A673 (cell line): ENCODE results near the gene MYO7B. TPM values are rescaled to one million over a fixed set of nuclear protein-coding genes. Genes with fewer than 3 reads are reported as not detected.

ENCODE experiments used
- BruUV-seq: library from RNA; stranded (reverse); fragments of 400-500 nt; replicated peaks from 2 replicates; lab custom pipeline; 2021; lab: Mats Ljungman, UMichigan
- CTCF ChIA-PET: fragments of 300-600 bp; sonication (Branson Sonifier 250); formaldehyde crosslinking; loops from one replicate; lab custom pipeline; 2022; ENCODE audit warnings: antibody characterized with exemption; lab: Charles Lee
- POLR2A ChIA-PET: fragments of 300-600 bp; sonication (Branson Sonifier 250); formaldehyde crosslinking; loops from one replicate; lab custom pipeline; 2022; ENCODE audit warnings: antibody characterized with exemption; ENCODE audit not compliant: low non-redundant PET; lab: Charles Lee
- DNase-seq: peaks from one replicate; pipeline ENCODE4 v3.0.0-alpha.2; 2015; ENCODE audit warnings: low spot score
- H3K27ac ChIP-seq: fragments of 200-600 bp; sonication (generic); 2 replicates; pipeline ENCODE4 v1.5.1; 2016; ENCODE audit warnings: mixed run types, low read depth, mild to moderate bottlenecking, mixed read lengths, antibody characterized with exemption, low read length; ENCODE audit not compliant: poor library complexity, severe bottlenecking
- H3K27me3 ChIP-seq: fragments of 200-600 bp; sonication (generic); replicated peaks from 2 replicates; pipeline ENCODE4 v1.6.1; 2017; ENCODE audit warnings: mixed run types, low read depth, mild to moderate bottlenecking, mixed read lengths, antibody characterized with exemption, low read length; ENCODE audit not compliant: insufficient read depth, poor library complexity
- H3K36me3 ChIP-seq: fragments of 200-600 bp; sonication (generic); 2 replicates; pipeline ENCODE4 v1.6.1; 2016; ENCODE audit warnings: mixed run types, mild to moderate bottlenecking, mixed read lengths, antibody characterized with exemption, low read length; ENCODE audit not compliant: insufficient read depth, poor library complexity, severe bottlenecking
- H3K4me1 ChIP-seq: fragments of 200-600 bp; sonication (generic); 2 replicates; pipeline ENCODE4 v1.6.1; 2017; ENCODE audit warnings: mixed run types, mild to moderate bottlenecking, mixed read lengths, antibody characterized with exemption, low read length; ENCODE audit not compliant: insufficient read depth, poor library complexity, severe bottlenecking
- H3K4me3 ChIP-seq: fragments of 200-600 bp; sonication (generic); 2 replicates; pipeline ENCODE4 v1.5.1; 2016; ENCODE audit warnings: low read depth, mixed run types, mild to moderate bottlenecking, mixed read lengths, low read length; ENCODE audit not compliant: poor library complexity, severe bottlenecking
- H3K9me3 ChIP-seq: fragments of 200-600 bp; sonication (generic); 2 replicates; pipeline ENCODE4 v1.6.1; 2016; ENCODE audit warnings: mixed run types, low read depth, mild to moderate bottlenecking, mixed read lengths, antibody characterized with exemption, low read length; ENCODE audit not compliant: poor library complexity, severe bottlenecking
- CTCF ChIP-seq: fragments of 300-800, 200-600 bp; sonication (generic); conservative IDR thresholded peaks from 2 replicates; pipeline ENCODE4 v1.5.1; 2017; ENCODE audit warnings: low read depth, mild to moderate bottlenecking, antibody characterized with exemption, low read length, moderate library complexity, mixed read lengths
- EZH2 ChIP-seq: fragments of 200-600 bp; sonication (generic); IDR thresholded peaks from 2 replicates; pipeline ENCODE4 v1.6.1; 2017; ENCODE audit warnings: borderline replicate concordance, low read depth, mild to moderate bottlenecking, mixed read lengths, antibody characterized with exemption, low read length; ENCODE audit not compliant: poor library complexity, severe bottlenecking
- intact Hi-C: fragments of 100-400 bp; cut with micrococcal nuclease; formaldehyde crosslinking; loops from one replicate; pipeline ENCODE4 v1.10.0; 2022; ENCODE audit not compliant: unreplicated experiment
- total RNA-seq: library from RNA; stranded (reverse); gene quantifications from 2 replicates; pipeline ENCODE4 v1.2.3, GENCODE V29; 2021

MYO7B gene
- total RNA-seq, 1 experiment from 2014 or later = 0.24 TPM

DNA sequence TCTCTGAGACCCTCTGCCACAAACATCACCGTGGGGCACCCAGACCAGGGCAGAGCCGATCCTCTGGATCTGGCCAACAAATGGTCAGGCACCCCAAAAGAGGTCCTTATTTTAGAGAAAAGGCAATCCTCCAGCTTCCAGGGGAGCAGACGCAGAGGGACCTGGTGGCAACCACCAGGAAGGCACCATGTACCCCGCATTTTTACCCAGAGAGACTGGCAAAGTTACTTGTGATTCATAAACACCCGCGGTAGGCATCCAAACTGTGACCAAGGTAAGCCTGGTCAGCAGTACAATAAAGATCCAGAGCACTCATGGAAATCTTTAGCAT is 129.4 kb downstream of the MYO7B start:
- ChIA-PET POLR2A (no interaction called here), CTCF (no interaction called here)
- Histone ChIP-seq H3K27ac (no peak overlapping the region), H3K27me3 (peaks cover 12% of the 10 kb centered on the region), H3K9me3 (no peaks in the 10 kb centered on the region), H3K4me1 (no peaks in the 10 kb centered on the region), H3K4me3 (no peak overlapping the region), H3K36me3 (no peaks in the 10 kb centered on the region)
- no TSS peak for BruUV-seq
- no peak for DNase-seq
- intact Hi-C loops = no loop called here
- TF ChIP-seq CTCF (no peak), EZH2 (no peak)

GRCh38 chr2:127665267-127665893 is 129.9 kb downstream of the MYO7B start:
- Histone ChIP-seq H3K36me3 (no peaks in the 10 kb centered on the region), H3K27ac (no peak overlapping the region), H3K4me1 (no peaks in the 10 kb centered on the region), H3K27me3 (peaks cover 12% of the 10 kb centered on the region), H3K4me3 (no peak overlapping the region), H3K9me3 (no peaks in the 10 kb centered on the region)
- TF ChIP-seq CTCF (no peak), EZH2 (no peak)
- intact Hi-C loops = no loop called here
- BruUV-seq = no TSS peak
- DNase-seq = no peak
- POLR2A ChIA-PET = no interaction called here
- CTCF ChIA-PET = no interaction called here

DNA sequence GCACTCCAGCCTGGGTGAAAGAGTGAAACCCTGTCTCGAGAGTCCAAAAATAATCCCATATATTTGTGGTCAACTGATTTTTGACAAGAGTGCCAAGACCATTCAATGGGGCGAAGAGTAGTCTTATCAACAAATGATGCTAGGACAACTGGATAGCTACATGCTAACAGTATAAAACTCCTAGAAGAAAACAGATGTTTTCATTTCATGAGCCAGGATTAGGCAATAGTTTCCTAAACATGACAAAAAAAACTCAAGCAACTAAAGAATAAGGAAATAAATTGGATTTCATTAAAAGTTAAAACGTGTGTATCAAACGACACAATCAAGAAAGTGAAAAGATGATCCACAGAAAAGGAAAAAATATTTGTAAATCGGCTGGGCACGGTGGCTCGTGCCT is 133.6 kb downstream of the MYO7B start:
- intact Hi-C loops = no loop called here
- TF ChIP-seq EZH2 = no peak
- no peak for TF ChIP-seq CTCF
- no TSS peak for BruUV-seq
- DNase-seq = no peak
- H3K4me1 ChIP-seq = no peaks in the 10 kb centered on the region
- no peak overlapping the region for H3K4me3 ChIP-seq
- H3K36me3 ChIP-seq = no peaks in the 10 kb centered on the region
- CTCF ChIA-PET = no interaction called here
- H3K9me3 ChIP-seq = no peaks in the 10 kb centered on the region
- POLR2A ChIA-PET = no interaction called here
- no peak overlapping the region for H3K27ac ChIP-seq
- H3K27me3 ChIP-seq = peaks cover 12% of the 10 kb centered on the region
